GM12865 (cell line): ENCODE measurements around the gene SCT.

Source experiments
- DNase-seq: peaks from one replicate; pipeline ENCODE4 v3.0.0; 2010; ENCODE audit warnings: low read depth
- H3K4me3 ChIP-seq: 2 replicates; pipeline ENCODE4 v1.5.1; 2011; ENCODE audit warnings: mild to moderate bottlenecking, low read depth, low read length, control low read depth
- TF ChIP-seq, protein P1 (sequence below): IDR thresholded peaks from 2 replicates; pipeline ENCODE4 v1.5.1; 2011; ENCODE audit warnings: low read length, control low read depth, low read depth, inconsistent platforms; ENCODE audit not compliant: insufficient read depth; ENCODE audit errors: missing control alignments

SCT gene

GRCh38 chr11:628056-628455 is 1.1 kb upstream of the SCT start:
- no peak for DNase-seq
- no peak overlapping the region for H3K4me3 ChIP-seq
- TF ChIP-seq, protein P1, sequence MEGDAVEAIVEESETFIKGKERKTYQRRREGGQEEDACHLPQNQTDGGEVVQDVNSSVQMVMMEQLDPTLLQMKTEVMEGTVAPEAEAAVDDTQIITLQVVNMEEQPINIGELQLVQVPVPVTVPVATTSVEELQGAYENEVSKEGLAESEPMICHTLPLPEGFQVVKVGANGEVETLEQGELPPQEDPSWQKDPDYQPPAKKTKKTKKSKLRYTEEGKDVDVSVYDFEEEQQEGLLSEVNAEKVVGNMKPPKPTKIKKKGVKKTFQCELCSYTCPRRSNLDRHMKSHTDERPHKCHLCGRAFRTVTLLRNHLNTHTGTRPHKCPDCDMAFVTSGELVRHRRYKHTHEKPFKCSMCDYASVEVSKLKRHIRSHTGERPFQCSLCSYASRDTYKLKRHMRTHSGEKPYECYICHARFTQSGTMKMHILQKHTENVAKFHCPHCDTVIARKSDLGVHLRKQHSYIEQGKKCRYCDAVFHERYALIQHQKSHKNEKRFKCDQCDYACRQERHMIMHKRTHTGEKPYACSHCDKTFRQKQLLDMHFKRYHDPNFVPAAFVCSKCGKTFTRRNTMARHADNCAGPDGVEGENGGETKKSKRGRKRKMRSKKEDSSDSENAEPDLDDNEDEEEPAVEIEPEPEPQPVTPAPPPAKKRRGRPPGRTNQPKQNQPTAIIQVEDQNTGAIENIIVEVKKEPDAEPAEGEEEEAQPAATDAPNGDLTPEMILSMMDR: no peak

DNA sequence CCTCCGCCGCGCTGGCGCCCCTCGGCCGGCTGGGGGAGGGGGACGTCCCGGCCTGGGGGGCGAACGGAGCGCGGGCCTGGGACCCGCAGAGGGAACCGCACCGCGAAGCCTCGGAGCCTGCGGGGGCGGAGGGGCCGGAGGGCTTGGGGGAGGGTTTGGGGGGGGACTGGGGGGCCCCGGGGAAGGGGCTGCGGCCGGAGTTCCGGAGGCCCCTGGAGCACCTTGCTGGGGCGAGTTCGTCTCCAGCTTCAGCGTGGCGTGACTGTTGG is 261 bp upstream of the SCT start:
- TF ChIP-seq, protein P1: no peak
- no peak for DNase-seq
- H3K4me3 ChIP-seq: no peak overlapping the region

- no peak overlapping the region for H3K4me3 ChIP-seq
- TF ChIP-seq, protein P1: no peak
- no peak for DNase-seq
These were observed 1.2 kb downstream of the SCT start for GRCh38 chr11:625636-626268.

- H3K4me3 ChIP-seq: no peak within 1 kb of the TSS
- DNase-seq: no peak
- TF ChIP-seq, protein P1: no peak
These were observed 2.0 kb downstream of the SCT start, which contains the start of gene CDHR5 for GRCh38 chr11:624705-625635. CDHR5 (minus strand) TSS chr11:624955; CDS start chr11:624902, 53 bp downstream.

- no peak for DNase-seq
- TF ChIP-seq, protein P1: no peak
- H3K4me3 ChIP-seq: no peak overlapping the region
These were observed 2.8 kb downstream of the SCT start for GRCh38 chr11:623999-624704.

- DNase-seq: no peak
- no peak overlapping the region for H3K4me3 ChIP-seq
- TF ChIP-seq, protein P1: no peak
These were observed 3.6 kb downstream of the SCT start for GRCh38 chr11:623349-623869.
